ENCODE results near the gene SLC39A12.

Gene SLC39A12

GRCh38 chr10:18043148-18044006 is 91.7 kb downstream of the SLC39A12 start:
- no peak overlapping the region for H3K9ac ChIP-seq (ENCODE audit: low read depth, low read length, poor library complexity, severe bottlenecking)
- no peak overlapping the region for H3K4me3 ChIP-seq (ENCODE audit: low read length, poor library complexity, severe bottlenecking)
- no peaks in the 10 kb centered on the region for H3K4me1 ChIP-seq (ENCODE audit: insufficient read depth, low read length, poor library complexity, severe bottlenecking)
- no peaks in the 10 kb centered on the region for H3K36me3 ChIP-seq (ENCODE audit: insufficient read depth, low read length)
- H3K9me3 ChIP-seq (ENCODE audit: insufficient read depth, low read depth, low read length), result no peaks in the 10 kb centered on the region
- H2AFZ ChIP-seq (ENCODE audit: low read length), result no peak overlapping the region
- H3K9me2 ChIP-seq (replicated peaks; ENCODE audit: low read depth, low read length), result no peaks in the 10 kb centered on the region
- no peaks in the 10 kb centered on the region for H3K27me3 ChIP-seq (ENCODE audit: insufficient read depth, low read length, poor library complexity, severe bottlenecking)
- no peak overlapping the region for H3K4me2 ChIP-seq (ENCODE audit: low read depth, low read length, poor library complexity, severe bottlenecking)
- H3K79me2 ChIP-seq (ENCODE audit: insufficient read depth, low read length), result no peaks in the 10 kb centered on the region
- H4K20me1 ChIP-seq (ENCODE audit: insufficient read depth, low read length, poor library complexity, severe bottlenecking), result no peaks in the 10 kb centered on the region
- H3F3A ChIP-seq (ENCODE audit: low read depth), result no peaks in the 10 kb centered on the region
- TF ChIP-seq CTCF (conservative IDR thresholded peaks at IDR 0.05; ENCODE audit: low read length), result no peak
- TF ChIP-seq EZH2phosphoT487 (IDR thresholded peaks at IDR 0.05; ENCODE audit: borderline replicate concordance), result no peak

- H3F3A ChIP-seq (ENCODE audit: low read depth), result no peaks in the 10 kb centered on the region
- TF ChIP-seq CTCF (conservative IDR thresholded peaks at IDR 0.05; ENCODE audit: low read length) (no peak), EZH2phosphoT487 (IDR thresholded peaks at IDR 0.05; ENCODE audit: borderline replicate concordance) (no peak)
Measured at GRCh38 chr10:18044976-18045720, 93.4 kb downstream of the SLC39A12 start.

GRCh38 chr10:18056583-18056982 is 104.9 kb downstream of the SLC39A12 start:
- Histone ChIP-seq H3K79me2 (ENCODE audit: insufficient read depth, low read length) (no peaks in the 10 kb centered on the region), H3F3A (ENCODE audit: low read depth) (no peaks in the 10 kb centered on the region), H3K9me3 (ENCODE audit: insufficient read depth, low read depth, low read length) (no peaks in the 10 kb centered on the region), H3K36me3 (ENCODE audit: insufficient read depth, low read length) (no peaks in the 10 kb centered on the region), H3K4me1 (ENCODE audit: insufficient read depth, low read length, poor library complexity, severe bottlenecking) (no peaks in the 10 kb centered on the region), H3K4me3 (ENCODE audit: low read length, poor library complexity, severe bottlenecking) (no peak overlapping the region), H3K27me3 (ENCODE audit: insufficient read depth, low read length, poor library complexity, severe bottlenecking) (no peaks in the 10 kb centered on the region), H4K20me1 (ENCODE audit: insufficient read depth, low read length, poor library complexity, severe bottlenecking) (no peaks in the 10 kb centered on the region), H3K9me2 (replicated peaks; ENCODE audit: low read depth, low read length) (no peaks in the 10 kb centered on the region), H3K4me2 (ENCODE audit: low read depth, low read length, poor library complexity, severe bottlenecking) (no peak overlapping the region), H2AFZ (ENCODE audit: low read length) (no peak overlapping the region), H3K9ac (ENCODE audit: low read depth, low read length, poor library complexity, severe bottlenecking) (no peak overlapping the region)
- TF ChIP-seq EZH2phosphoT487 (IDR thresholded peaks at IDR 0.05; ENCODE audit: borderline replicate concordance), result no peak
- no peak for TF ChIP-seq CTCF (conservative IDR thresholded peaks at IDR 0.05; ENCODE audit: low read length)

More at GRCh38 chr10:18044976-18045720, 93.4 kb downstream of the SLC39A12 start:
- Histone ChIP-seq H3K4me3 (ENCODE audit: low read length, poor library complexity, severe bottlenecking) (no peak overlapping the region), H2AFZ (ENCODE audit: low read length) (no peak overlapping the region), H3K9me2 (replicated peaks; ENCODE audit: low read depth, low read length) (no peaks in the 10 kb centered on the region), H3K79me2 (ENCODE audit: insufficient read depth, low read length) (no peaks in the 10 kb centered on the region), H3K4me2 (ENCODE audit: low read depth, low read length, poor library complexity, severe bottlenecking) (no peak overlapping the region), H3K27me3 (ENCODE audit: insufficient read depth, low read length, poor library complexity, severe bottlenecking) (no peaks in the 10 kb centered on the region), H3K36me3 (ENCODE audit: insufficient read depth, low read length) (no peaks in the 10 kb centered on the region), H3K9me3 (ENCODE audit: insufficient read depth, low read depth, low read length) (no peaks in the 10 kb centered on the region), H3K9ac (ENCODE audit: low read depth, low read length, poor library complexity, severe bottlenecking) (no peak overlapping the region), H3K4me1 (ENCODE audit: insufficient read depth, low read length, poor library complexity, severe bottlenecking) (no peaks in the 10 kb centered on the region), H4K20me1 (ENCODE audit: insufficient read depth, low read length, poor library complexity, severe bottlenecking) (no peaks in the 10 kb centered on the region)
